Measurements from ENCODE around the gene KRTAP10-3.

DNA sequence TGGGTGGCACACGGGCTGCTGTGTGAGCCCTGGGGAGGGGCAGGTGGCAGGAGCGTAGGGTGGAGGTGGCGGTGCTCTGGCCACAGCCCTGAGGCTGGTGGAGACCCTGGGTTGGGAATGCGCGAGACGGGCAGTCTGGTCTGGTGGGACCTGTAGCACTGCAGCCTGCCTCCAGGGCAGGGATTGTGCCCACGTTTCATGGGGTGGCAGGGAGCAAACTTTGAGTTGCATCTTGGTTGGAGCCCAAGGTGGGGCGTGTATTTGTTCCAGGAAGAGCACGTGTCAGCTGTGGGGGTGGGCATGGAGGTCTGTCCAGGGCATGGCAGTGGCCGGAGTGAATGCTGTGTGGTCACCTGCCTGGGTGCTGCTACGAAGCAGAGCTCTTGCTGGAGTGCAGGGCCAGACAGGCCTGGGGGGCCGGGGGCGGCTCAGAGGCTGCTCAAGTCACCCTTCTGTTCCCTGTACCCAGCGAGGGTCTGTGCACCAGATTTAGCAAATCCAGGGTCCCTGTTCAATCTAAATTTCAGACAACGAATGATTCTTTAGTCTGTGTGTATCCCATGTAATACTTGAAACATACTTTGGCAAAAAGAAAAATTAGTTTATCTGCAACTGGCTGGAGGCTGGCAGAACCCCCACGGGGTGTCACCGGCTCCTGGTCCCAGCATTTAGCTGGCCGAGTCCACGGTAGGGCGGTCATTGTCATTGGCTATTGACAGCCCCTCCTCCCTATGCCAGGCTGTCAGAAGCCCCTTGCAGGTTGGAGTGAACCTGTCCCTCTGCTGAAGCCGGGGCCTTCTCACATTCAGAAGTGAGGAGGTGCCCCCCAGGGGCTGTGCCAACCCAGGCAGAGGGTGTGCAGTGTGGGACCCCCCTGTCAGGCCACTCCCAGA is 45.9 kb downstream of the KRTAP10-3 start:
- TF ChIP-seq, protein P1, sequence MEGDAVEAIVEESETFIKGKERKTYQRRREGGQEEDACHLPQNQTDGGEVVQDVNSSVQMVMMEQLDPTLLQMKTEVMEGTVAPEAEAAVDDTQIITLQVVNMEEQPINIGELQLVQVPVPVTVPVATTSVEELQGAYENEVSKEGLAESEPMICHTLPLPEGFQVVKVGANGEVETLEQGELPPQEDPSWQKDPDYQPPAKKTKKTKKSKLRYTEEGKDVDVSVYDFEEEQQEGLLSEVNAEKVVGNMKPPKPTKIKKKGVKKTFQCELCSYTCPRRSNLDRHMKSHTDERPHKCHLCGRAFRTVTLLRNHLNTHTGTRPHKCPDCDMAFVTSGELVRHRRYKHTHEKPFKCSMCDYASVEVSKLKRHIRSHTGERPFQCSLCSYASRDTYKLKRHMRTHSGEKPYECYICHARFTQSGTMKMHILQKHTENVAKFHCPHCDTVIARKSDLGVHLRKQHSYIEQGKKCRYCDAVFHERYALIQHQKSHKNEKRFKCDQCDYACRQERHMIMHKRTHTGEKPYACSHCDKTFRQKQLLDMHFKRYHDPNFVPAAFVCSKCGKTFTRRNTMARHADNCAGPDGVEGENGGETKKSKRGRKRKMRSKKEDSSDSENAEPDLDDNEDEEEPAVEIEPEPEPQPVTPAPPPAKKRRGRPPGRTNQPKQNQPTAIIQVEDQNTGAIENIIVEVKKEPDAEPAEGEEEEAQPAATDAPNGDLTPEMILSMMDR (IDR thresholded peaks at IDR 0.05): no peak
- TF ChIP-seq NFE2L2 (conservative IDR thresholded peaks at IDR 0.05; ENCODE audit: low read length) (no peak), POLR2A (IDR thresholded peaks at IDR 0.05; ENCODE audit: low read length) (no peak), CBX2 (IDR thresholded peaks at IDR 0.05; ENCODE audit: borderline replicate concordance, low read depth) (no peak), CHD4 (IDR thresholded peaks at IDR 0.05; ENCODE audit: borderline replicate concordance) (no peak)
- TF ChIP-seq, protein P2, sequence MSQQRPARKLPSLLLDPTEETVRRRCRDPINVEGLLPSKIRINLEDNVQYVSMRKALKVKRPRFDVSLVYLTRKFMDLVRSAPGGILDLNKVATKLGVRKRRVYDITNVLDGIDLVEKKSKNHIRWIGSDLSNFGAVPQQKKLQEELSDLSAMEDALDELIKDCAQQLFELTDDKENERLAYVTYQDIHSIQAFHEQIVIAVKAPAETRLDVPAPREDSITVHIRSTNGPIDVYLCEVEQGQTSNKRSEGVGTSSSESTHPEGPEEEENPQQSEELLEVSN (IDR thresholded peaks at IDR 0.05; ENCODE audit: borderline replicate concordance, low read depth): no peak

All from A549 (cell line).